NCI-H1436 (cell line): ENCODE data around the gene FHAD1.

Experiments
- DNase-seq: peaks from one replicate; lab custom pipeline; 2025; lab: John Stamatoyannopoulos, UW

Gene FHAD1

GRCh38 chr1:15439325-15439724 is 192.3 kb downstream of the FHAD1 start:
- no peak for DNase-seq

GRCh38 chr1:15440357-15440756 is 193.3 kb downstream of the FHAD1 start:
- DNase-seq = no peak

GRCh38 chr1:15441247-15441646 is 194.2 kb downstream of the FHAD1 start:
- DNase-seq = no peak

GRCh38 chr1:15442119-15442518 is 195.1 kb downstream of the FHAD1 start:
- no peak for DNase-seq

GRCh38 chr1:15442759-15443158 is 195.7 kb downstream of the FHAD1 start:
- no peak for DNase-seq

- DNase-seq = no peak
These were observed 196.3 kb downstream of the FHAD1 start for GRCh38 chr1:15443281-15443680.

GRCh38 chr1:15444468-15445389 is 197.7 kb downstream of the FHAD1 start:
- no peak for DNase-seq

- DNase-seq = no peak
These were observed 198.5 kb downstream of the FHAD1 start for GRCh38 chr1:15445390-15446122.

- DNase-seq = no peak
These were observed 199.2 kb downstream of the FHAD1 start for GRCh38 chr1:15446212-15446611.
